ENCODE data around the gene PRSS35.
"Not testable (repeated sequence)": the region's sequence is repeated elsewhere in the genome, so short reads cannot be mapped to it uniquely, and the experiment has no call there.

DNA sequence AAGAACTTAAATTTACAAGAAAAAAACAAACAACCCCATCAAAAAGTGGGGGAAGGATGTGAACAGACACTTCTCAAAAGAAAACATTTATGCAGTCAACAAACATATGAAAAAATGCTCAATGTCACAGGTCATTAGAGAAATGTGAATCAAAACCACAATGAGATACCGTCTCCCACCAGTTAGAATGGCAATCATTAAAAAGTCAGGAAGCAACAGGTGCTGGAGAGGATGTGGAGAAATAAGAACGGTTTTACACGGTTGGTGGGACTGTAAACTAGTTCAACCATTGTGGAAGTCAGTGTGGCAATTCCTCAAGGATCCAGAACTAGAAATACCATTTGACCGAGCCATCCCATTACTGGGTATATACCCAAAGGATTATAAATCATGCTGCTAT, 39.4 kb downstream of the PRSS35 start:
- TF ChIP-seq, protein P1, sequence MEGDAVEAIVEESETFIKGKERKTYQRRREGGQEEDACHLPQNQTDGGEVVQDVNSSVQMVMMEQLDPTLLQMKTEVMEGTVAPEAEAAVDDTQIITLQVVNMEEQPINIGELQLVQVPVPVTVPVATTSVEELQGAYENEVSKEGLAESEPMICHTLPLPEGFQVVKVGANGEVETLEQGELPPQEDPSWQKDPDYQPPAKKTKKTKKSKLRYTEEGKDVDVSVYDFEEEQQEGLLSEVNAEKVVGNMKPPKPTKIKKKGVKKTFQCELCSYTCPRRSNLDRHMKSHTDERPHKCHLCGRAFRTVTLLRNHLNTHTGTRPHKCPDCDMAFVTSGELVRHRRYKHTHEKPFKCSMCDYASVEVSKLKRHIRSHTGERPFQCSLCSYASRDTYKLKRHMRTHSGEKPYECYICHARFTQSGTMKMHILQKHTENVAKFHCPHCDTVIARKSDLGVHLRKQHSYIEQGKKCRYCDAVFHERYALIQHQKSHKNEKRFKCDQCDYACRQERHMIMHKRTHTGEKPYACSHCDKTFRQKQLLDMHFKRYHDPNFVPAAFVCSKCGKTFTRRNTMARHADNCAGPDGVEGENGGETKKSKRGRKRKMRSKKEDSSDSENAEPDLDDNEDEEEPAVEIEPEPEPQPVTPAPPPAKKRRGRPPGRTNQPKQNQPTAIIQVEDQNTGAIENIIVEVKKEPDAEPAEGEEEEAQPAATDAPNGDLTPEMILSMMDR (IDR thresholded peaks at IDR 0.05 in 4 of 5, conservative IDR thresholded peaks at IDR 0.05 in 1 of 5), result not testable (repeated sequence)
- TF ChIP-seq POLR2A (IDR thresholded peaks at IDR 0.05), result not testable (repeated sequence)

Data from gastrocnemius medialis (tissue), 4 donors.